A549 (cell line): ENCODE measurements around the gene DRC7. TPM values are rescaled to one million over a fixed set of nuclear protein-coding genes. Genes with fewer than 3 reads are reported as not detected.

ENCODE experiments used
- ATAC-seq, 2 experiments: fragments of 200-7000 bp in 1 of 2; fragments of >200 bp in 1 of 2; cut with Nextera tagmentation in 1 of 2; cut with Tn5 transposase in 1 of 2; 3 replicates each; pipeline versions ENCODE4 v1.8.0 to v1.9.1; 2018 to 2020; ENCODE audit warnings: mild to moderate bottlenecking in 1 of 2, moderate library complexity in 1 of 2
- CTCF ChIA-PET: fragments of 300-600 bp; sonication (Branson Sonifier 250); formaldehyde crosslinking; extraction: SDS; loops from one replicate; lab custom pipeline; 2021; ENCODE audit warnings: antibody characterized with exemption, inconsistent platforms; lab: Yijun Ruan, JAX
- POLR2A ChIA-PET: fragments of 350-600 bp; formaldehyde crosslinking; extraction: SDS; loops from one replicate; lab custom pipeline; 2021; ENCODE audit warnings: antibody characterized with exemption, inconsistent platforms; lab: Yijun Ruan, JAX
- DNase-seq, 2 experiments: peaks; one replicate each; pipeline versions ENCODE4 v3.0.0 to v3.0.0-alpha.2; 2011 to 2016; ENCODE audit warnings: low read depth in 1 of 2, low spot score in 1 of 2
- FAIRE-seq: peaks from 2 replicates; lab custom pipeline; 2011; peaks lifted over from hg19 to GRCh38; lab: Jason Lieb, UNC
- H3K27ac ChIP-seq, 2 experiments: fragments of >200 bp; sonication (Bioruptor Twin); formaldehyde crosslinking; 3 replicates each; pipeline ENCODE4 v1.5.1; 2016 to 2017
- H3K4me1 ChIP-seq: fragments of >200 bp; sonication (Bioruptor Twin); formaldehyde crosslinking; 3 replicates; pipeline ENCODE4 v1.6.1; 2016
- H3K4me2 ChIP-seq: fragments of >200 bp; sonication (Bioruptor Twin); formaldehyde crosslinking; 3 replicates; pipeline ENCODE4 v1.6.1; 2016
- H3K4me3 ChIP-seq: fragments of >200 bp; sonication (Bioruptor Twin); formaldehyde crosslinking; 3 replicates; pipeline ENCODE4 v1.5.1; 2016
- H3K9me3 ChIP-seq: fragments of >200 bp; sonication (Bioruptor Twin); formaldehyde crosslinking; 3 replicates; pipeline ENCODE4 v1.6.1; 2016
- BCL3 ChIP-seq: fragments of >200 bp; sonication (Bioruptor Twin); formaldehyde crosslinking; IDR thresholded peaks from 3 replicates; pipeline ENCODE4 v1.6.1; 2016
- BHLHE40 ChIP-seq: IDR thresholded peaks from 2 replicates; pipeline ENCODE4 v1.6.1; 2012; ENCODE audit warnings: low read depth, low read length, inconsistent platforms
- CBX2 ChIP-seq: fragments of 200-600 bp; sonication (generic); IDR thresholded peaks from 2 replicates; pipeline ENCODE4 v1.6.1; 2016; ENCODE audit warnings: low read depth, mild to moderate bottlenecking, borderline replicate concordance
- CEBPB ChIP-seq, 2 experiments: fragments of >200 bp in 1 of 2; sonication (Bioruptor Twin) in 1 of 2; formaldehyde crosslinking in 1 of 2; IDR thresholded peaks; 2 replicates each; pipeline ENCODE4 v1.6.1; 2012 to 2016
- CHD2 ChIP-seq: fragments of 150-350 bp; IDR thresholded peaks from 2 replicates; pipeline ENCODE4 v1.6.1; 2014; ENCODE audit warnings: low read length; ENCODE audit not compliant: partially characterized antibody
- CHD4 ChIP-seq: fragments of 200-600 bp; sonication (generic); IDR thresholded peaks from 2 replicates; pipeline ENCODE4 v1.6.1; 2016; ENCODE audit warnings: antibody characterized with exemption, mild to moderate bottlenecking, borderline replicate concordance
- EHMT2 ChIP-seq: fragments of 200-600 bp; sonication (generic); IDR thresholded peaks from 2 replicates; pipeline ENCODE4 v1.6.1; 2016; ENCODE audit warnings: antibody characterized with exemption, low read depth, mild to moderate bottlenecking, moderate library complexity
- ELK1 ChIP-seq: fragments of 150-350 bp; IDR thresholded peaks from 2 replicates; pipeline ENCODE4 v1.6.1; 2014; ENCODE audit warnings: low read depth, mild to moderate bottlenecking, low read length
- EP300 ChIP-seq, 2 experiments: fragments of >200 bp; sonication (Bioruptor Twin); formaldehyde crosslinking; IDR thresholded peaks; 2 replicates in 1 of 2; 3 replicates in 1 of 2; pipeline ENCODE4 v1.6.1; 2016 to 2017
- ESRRA ChIP-seq: fragments of 150-350 bp; IDR thresholded peaks from 2 replicates; pipeline ENCODE4 v1.6.1; 2014; ENCODE audit warnings: mild to moderate bottlenecking, low read length, borderline replicate concordance
- FOSB ChIP-seq: fragments of 250-450 bp; sonication (Bioruptor Pico); IDR thresholded peaks from 2 replicates; pipeline ENCODE4 v1.5.0; 2020; ENCODE audit warnings: mild to moderate bottlenecking, moderate library complexity
- FOSL2 ChIP-seq, 2 experiments: fragments of 450-650 bp in 1 of 2; fragments of >200 bp in 1 of 2; sonication (Bioruptor Twin) in 1 of 2; formaldehyde crosslinking; IDR thresholded peaks; 2 replicates each; pipeline versions ENCODE4 v1.5.0 to v1.6.1; 2016 to 2020; ENCODE audit warnings: mild to moderate bottlenecking in 1 of 2, moderate library complexity in 1 of 2
- HES2 ChIP-seq: fragments of >200 bp; sonication (Bioruptor Twin); formaldehyde crosslinking; IDR thresholded peaks from 2 replicates; pipeline ENCODE4 v1.6.1; 2016
- HOXB5 ChIP-seq: fragments of 250-450 bp; sonication (Bioruptor Pico); IDR thresholded peaks from 2 replicates; pipeline ENCODE4 v1.5.0; 2020; ENCODE audit warnings: mild to moderate bottlenecking, moderate library complexity
- JUN ChIP-seq, 2 experiments: fragments of >200 bp; sonication (Bioruptor Twin); formaldehyde crosslinking; IDR thresholded peaks; 2 replicates in 1 of 2; 3 replicates in 1 of 2; pipeline ENCODE4 v1.6.1; 2016 to 2017
- JUNB ChIP-seq: fragments of >200 bp; sonication (Bioruptor Twin); formaldehyde crosslinking; IDR thresholded peaks from 2 replicates; pipeline ENCODE4 v1.6.1; 2016
- KDM1A ChIP-seq: fragments of 200-600 bp; sonication (generic); IDR thresholded peaks from 2 replicates; pipeline ENCODE4 v1.6.1; 2016; ENCODE audit warnings: low read depth, mild to moderate bottlenecking
- KDM5A ChIP-seq: fragments of 200-600 bp; sonication (generic); IDR thresholded peaks from 2 replicates; pipeline ENCODE4 v1.6.1; 2016; ENCODE audit warnings: antibody characterized with exemption, mild to moderate bottlenecking
- NFE2L2 ChIP-seq: fragments of 150-350 bp; conservative IDR thresholded peaks from 2 replicates; pipeline ENCODE4 v1.6.1; 2014; ENCODE audit warnings: low read length
- NPAS2 ChIP-seq: fragments of 250-450 bp; sonication (Bioruptor Pico); IDR thresholded peaks from 2 replicates; pipeline ENCODE4 v1.8.0; 2022; ENCODE audit warnings: mild to moderate bottlenecking, moderate library complexity, borderline replicate concordance
- PBX3 ChIP-seq: IDR thresholded peaks from 2 replicates; pipeline ENCODE4 v1.6.1; 2012
- POLR2AphosphoS2 ChIP-seq: conservative IDR thresholded peaks from 2 replicates; pipeline ENCODE4 v1.6.1; 2012; ENCODE audit warnings: low read length, improper control_type of control experiment, inconsistent platforms
- RAD21 ChIP-seq, 2 experiments: fragments of >200 bp in 1 of 2; sonication (Bioruptor Twin) in 1 of 2; formaldehyde crosslinking in 1 of 2; IDR thresholded peaks in 1 of 2; conservative IDR thresholded peaks in 1 of 2; 2 replicates in 1 of 2; 3 replicates in 1 of 2; pipeline ENCODE4 v1.6.1; 2012 to 2018; ENCODE audit warnings: inconsistent platforms in 1 of 2
- REST ChIP-seq: fragments of 200-600 bp; sonication (generic); IDR thresholded peaks from 2 replicates; pipeline ENCODE4 v1.6.1; 2016; ENCODE audit warnings: antibody characterized with exemption, mild to moderate bottlenecking, moderate library complexity
- RFX5 ChIP-seq: fragments of 450-650 bp; IDR thresholded peaks from 2 replicates; pipeline ENCODE4 v1.7.1; 2014; ENCODE audit warnings: antibody characterized with exemption, mild to moderate bottlenecking, moderate library complexity
- SMC3 ChIP-seq: fragments of >200 bp; sonication (Bioruptor Twin); formaldehyde crosslinking; IDR thresholded peaks from 3 replicates; pipeline ENCODE4 v1.6.1; 2018; ENCODE audit warnings: inconsistent platforms
- SREBF2 ChIP-seq: fragments of 450-650 bp; IDR thresholded peaks from 2 replicates; pipeline ENCODE4 v1.6.1; 2014; ENCODE audit warnings: mild to moderate bottlenecking, moderate library complexity
- ZC3H11A ChIP-seq: fragments of 450-650 bp; IDR thresholded peaks from 2 replicates; pipeline ENCODE4 v1.6.1; 2014; ENCODE audit warnings: antibody characterized with exemption, mild to moderate bottlenecking
- ZSCAN20 ChIP-seq: fragments of 250-450 bp; sonication (Bioruptor Pico); IDR thresholded peaks from 2 replicates; pipeline ENCODE4 v1.8.0; 2022; ENCODE audit warnings: mild to moderate bottlenecking, moderate library complexity
- WGBS: methylation state at CpG from one replicate; pipeline ENCODE4 v1.1.6; 2017; ENCODE audit errors: missing lambda C conversion rate; 5-methylcytosine and 5-hydroxymethylcytosine counted together
- polyA plus RNA-seq, 4 experiments: library from polyadenylated mRNA; depleted of rRNA in 3 of 4; stranded (reverse); fragments of >200 nt; fragmentation: RNase III in 1 of 4; extraction: RNeasy Plus Mini Kit Qiagen cat#74134 plus additional on column Dnase treatment in 1 of 4; gene quantifications; 2 replicates in 3 of 4; 3 replicates in 1 of 4; pipeline ENCODE4 v1.2.3, GENCODE V29; 2011 to 2017

Gene DRC7
- polyA plus RNA-seq, 2 of the 4 experiments (the other 2 are of a cell fraction), result 0.10 to 0.28 TPM

GRCh38 chr16:57708168-57708567 is 13.6 kb downstream of the DRC7 start:
- TF ChIP-seq HOXB5 (CRISPR knock-in tag) (no peak), ZC3H11A (no peak), EP300 (IDR thresholded peaks at IDR 0.05) (no peak), POLR2AphosphoS2 (no peak), NPAS2 (no peak), CEBPB (IDR thresholded peaks at IDR 0.05) (no peak), ELK1 (no peak), CHD4 (no peak), ESRRA (no peak), FOSB (CRISPR knock-in tag) (no peak), REST (no peak), KDM1A (no peak), BCL3 (no peak), JUN (IDR thresholded peaks at IDR 0.05) (no peak), SREBF2 (no peak), BHLHE40 (no peak), ZSCAN20 (CRISPR knock-in tag) (no peak), CBX2 (no peak), RFX5 (no peak), NFE2L2 (no peak)
- CTCF ChIA-PET, result interaction anchor here (1.0 to 1.7 kb wide), 3 partner anchors 12 to 132 kb away, joined by 3 to 4 read pairs (median 3); no protein-coding TSS in a partner anchor

GRCh38 chr16:57709663-57710062 is 15.1 kb downstream of the DRC7 start:
- TF ChIP-seq SREBF2 (no peak), JUNB (no peak), RAD21 (conservative IDR thresholded peaks at IDR 0.05 in 1 of 2, IDR thresholded peaks at IDR 0.05 in 1 of 2) (no peak), CHD4 (no peak), PBX3 (no peak), ESRRA (no peak), BHLHE40 (no peak), FOSL2 (IDR thresholded peaks at IDR 0.05) (no peak), FOSL2 (CRISPR knock-in tag; IDR thresholded peaks at IDR 0.05) (no peak), KDM5A (no peak), EHMT2 (no peak), SMC3 (no peak), HES2 (no peak), CHD2 (no peak)
- TF ChIP-seq, all 56 proteins: peak for 0
- Histone ChIP-seq H3K4me1 (peaks cover under 1% of the 10 kb centered on the region; the same call in 2 of the 3 replicates), H3K4me2 (no peak overlapping the region), H3K27ac (no peak overlapping the region), H3K4me3 (no peak overlapping the region), H3K9me3 (no peaks in the 10 kb centered on the region)
- FAIRE-seq (no peak), DNase-seq (no peak), ATAC-seq (no peak)
- WGBS, result 78% methylated on average over 3 of the region's 3 CpGs
- CTCF ChIA-PET, result interaction anchor here (1.0 kb wide), 1 partner anchor 119 kb away, joined by 3 read pairs; no protein-coding TSS in a partner anchor
- POLR2A ChIA-PET, result no interaction called here

More at GRCh38 chr16:57708168-57708567, 13.6 kb downstream of the DRC7 start:
- no peak overlapping the region for H3K4me3 ChIP-seq
- H3K9me3 ChIP-seq, result no peaks in the 10 kb centered on the region
- DNase-seq (no peak), FAIRE-seq (no peak), ATAC-seq (no peak)
- H3K27ac ChIP-seq, result no peak overlapping the region
- 73% methylated on average over 3 of the region's 3 CpGs for WGBS
- no peak overlapping the region for H3K4me2 ChIP-seq
- POLR2A ChIA-PET, result no interaction called here
- peaks cover 13% of the 10 kb centered on the region for H3K4me1 ChIP-seq
